GM19468 (cell line): ENCODE results near the gene OR52E5.

Experiments used
- ATAC-seq: cut with Tn5 transposase; IDR thresholded peaks from one replicate; pipeline ENCODE4 v1.9.1; 2021; ENCODE audit warnings: mild to moderate bottlenecking, moderate library complexity, moderate number of reproducible peaks; ENCODE audit not compliant: unreplicated experiment; ENCODE audit errors: extremely low read depth

Gene OR52E5

DNA sequence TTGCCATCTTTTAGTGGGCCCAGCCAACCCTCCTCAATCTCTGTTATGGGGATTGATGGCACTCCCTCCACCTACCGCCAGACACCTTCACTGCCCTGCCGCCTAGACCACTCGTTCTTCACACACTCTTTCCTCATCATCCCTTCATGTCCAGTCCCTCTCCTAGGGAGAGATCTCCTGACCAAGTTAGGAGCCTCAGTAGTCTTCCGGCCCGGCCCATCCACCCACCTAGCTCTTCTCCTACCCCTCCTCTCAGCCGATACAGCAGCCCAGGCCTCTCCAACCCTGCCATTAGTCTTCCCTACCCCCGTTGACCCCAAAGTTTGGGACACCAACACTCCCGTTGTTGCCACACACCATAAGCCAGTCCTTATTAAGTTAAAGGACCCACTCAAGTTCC, 38.1 kb downstream of the OR52E5 start:
- ATAC-seq, result no peak

DNA sequence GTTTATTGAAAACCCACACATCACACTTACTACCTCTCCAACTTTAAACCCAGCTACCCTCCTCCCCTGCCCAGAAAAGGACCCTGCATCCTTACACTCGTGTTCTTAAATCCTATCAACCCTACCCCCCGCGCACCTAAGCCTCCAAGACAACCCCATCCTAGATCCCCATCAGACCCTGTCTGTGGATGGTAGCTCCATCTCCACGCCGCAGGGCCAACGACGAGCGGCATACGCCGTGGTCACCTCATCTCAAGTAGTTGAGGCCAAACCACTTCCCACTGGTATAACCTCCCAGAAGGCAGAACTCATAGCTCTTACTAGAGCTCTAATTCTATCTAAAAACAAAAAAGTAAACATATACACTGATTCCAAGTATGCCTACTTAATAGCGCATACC, 39.7 kb downstream of the OR52E5 start:
- ATAC-seq, result no peak

DNA sequence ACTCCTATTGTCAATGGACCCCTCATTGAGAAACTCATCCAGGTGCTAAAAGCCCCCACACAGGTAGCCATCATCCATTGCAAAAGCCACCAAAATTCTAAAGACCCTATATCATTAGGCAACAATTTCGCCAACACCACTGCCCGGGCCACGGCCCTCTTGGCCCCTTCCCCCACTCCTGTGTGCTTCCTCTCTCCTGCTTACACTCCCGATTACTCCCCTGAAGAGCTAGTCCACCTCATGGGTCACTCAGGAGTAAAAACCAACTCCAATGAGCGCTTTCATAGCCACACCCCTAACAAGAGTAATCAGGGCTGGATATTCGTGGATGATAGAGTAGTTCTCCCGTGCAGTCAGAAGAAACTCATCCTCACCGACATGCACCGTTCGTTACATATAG, 40.1 kb downstream of the OR52E5 start:
- ATAC-seq, result no peak

DNA sequence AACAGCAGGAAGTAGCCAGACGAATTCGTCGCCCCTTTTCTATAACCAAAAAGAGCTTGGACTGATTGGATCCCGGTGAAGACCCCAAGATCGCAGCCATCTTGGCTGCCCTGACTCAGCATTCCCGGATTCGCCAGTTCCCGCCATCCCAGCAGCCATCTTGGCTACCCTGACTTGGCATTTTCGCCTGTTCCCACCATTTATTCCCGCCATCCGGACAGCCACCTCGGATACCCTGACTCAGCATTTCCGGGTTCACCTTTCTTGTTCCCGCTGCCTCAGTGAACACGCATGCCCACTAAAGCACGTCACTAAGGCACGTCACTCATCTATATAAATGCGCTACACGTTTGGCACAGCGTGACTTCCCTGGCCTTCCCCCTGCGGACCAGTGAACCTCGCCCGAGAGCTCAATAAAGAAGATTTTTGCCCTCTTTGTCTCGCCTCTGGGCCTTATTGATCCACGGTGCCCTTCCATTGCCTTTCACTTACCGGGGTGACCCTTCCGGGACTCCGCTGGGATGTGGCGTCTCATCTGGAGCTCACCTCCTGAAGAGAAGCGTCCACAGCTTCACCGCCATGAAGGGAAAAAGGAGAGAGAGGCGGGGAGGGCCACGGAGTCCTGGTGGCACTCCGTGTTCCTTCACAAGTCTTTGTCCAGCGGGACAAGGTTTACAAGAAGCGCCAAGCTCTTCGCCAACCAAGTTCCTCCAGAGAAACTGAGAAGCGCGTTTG, 45.0 kb downstream of the OR52E5 start:
- no peak for ATAC-seq

DNA sequence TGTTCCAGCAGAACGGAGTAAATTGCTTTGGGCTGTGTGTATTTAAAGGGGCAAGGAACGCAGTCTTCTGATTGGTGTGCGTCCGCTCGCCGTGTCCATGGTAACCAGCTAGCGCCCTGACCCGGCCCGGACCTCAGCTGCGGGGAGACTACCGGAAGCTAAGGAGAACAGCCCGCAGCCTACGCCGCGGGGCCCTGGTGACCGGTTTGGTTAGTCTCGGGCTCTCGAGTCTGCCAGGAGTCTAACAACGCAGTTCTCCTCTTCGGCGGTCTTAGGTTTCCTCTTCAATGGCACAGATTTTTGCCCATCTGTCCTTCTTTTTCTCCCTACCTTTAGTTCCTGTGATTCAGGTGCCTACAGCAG, 45.6 kb downstream of the OR52E5 start:
- ATAC-seq, result no peak

DNA sequence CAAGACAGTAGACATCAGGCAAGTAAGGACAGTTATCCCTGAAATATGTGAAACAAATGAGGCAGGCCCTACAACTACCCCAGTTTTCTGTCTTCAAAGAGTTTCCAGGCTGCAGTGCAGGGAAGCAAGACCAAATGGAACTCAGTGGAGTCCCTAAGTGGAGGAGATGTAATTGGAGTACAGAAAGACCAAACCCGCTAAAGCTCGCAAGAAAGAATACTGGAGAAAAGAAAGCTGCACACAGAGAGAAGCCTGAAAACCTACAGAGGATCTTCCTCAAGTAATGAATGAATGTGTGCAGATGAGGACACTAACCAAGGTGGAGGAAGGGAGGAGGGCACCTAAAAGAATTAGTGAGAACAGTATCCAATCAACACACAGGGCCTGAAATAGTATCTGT, 47.7 kb downstream of the OR52E5 start:
- no peak for ATAC-seq

DNA sequence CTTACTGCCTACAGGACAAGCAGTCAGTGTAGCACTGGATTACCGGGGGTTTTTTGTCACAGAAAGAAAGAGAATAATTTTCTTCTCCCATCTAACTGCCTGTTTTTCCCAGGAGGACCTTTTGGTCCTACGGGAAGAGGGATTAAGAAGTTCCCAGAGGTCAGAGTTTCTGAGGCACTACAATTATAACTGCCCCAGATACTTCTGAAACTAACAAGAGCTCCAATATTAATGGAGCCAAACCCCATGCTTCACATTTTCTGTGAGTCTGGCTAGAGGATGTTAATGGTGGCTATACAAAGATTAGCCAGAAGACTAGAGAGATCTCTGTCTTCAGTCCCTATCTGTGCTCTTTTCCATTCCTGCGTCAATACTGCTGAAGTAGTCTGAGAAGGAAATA, 48.9 kb downstream of the OR52E5 start, which contains the start of gene OR56A3:
OR56A3 (plus strand) TSS at position 301 of the 400 bp plus-strand sequence. CDS start 5,096 bp downstream, outside the sequence.
- no peak for ATAC-seq
